ENCODE data around the gene MORN2. TPM values are rescaled to one million over a fixed set of nuclear protein-coding genes. Genes with fewer than 3 reads are reported as not detected.

MORN2 gene
- total and polyA plus RNA-seq, 2 of the 13 experiments (the other 11 are each of a cell fraction or from before 2014, with no cell fraction given): 7.0 to 28.0 TPM

GRCh38 chr2:38875576-38876367 is at the start of gene MORN2, which contains the start of gene DHX57 (continued):
- TF ChIP-seq ARNT (IDR thresholded peaks at IDR 0.05): no peak
- TF ChIP-seq GFI1 (CRISPR knock-in tag; IDR thresholded peaks at IDR 0.05; ENCODE audit: borderline replicate concordance): peak; percentile 68
- TF ChIP-seq ZFP91 (CRISPR knock-in tag; IDR thresholded peaks at IDR 0.05; ENCODE audit: borderline replicate concordance): peak; percentile 97
- TF ChIP-seq CCDC6 (CRISPR knock-in tag; IDR thresholded peaks at IDR 0.05): peak; percentile 86; the same call in 1 of the 2 replicates
- peak; percentile 87 for TF ChIP-seq BHLHE40 (IDR thresholded peaks at IDR 0.05; ENCODE audit: low read length)
- no peak for TF ChIP-seq NFE2L1 (CRISPR knock-in tag; IDR thresholded peaks at IDR 0.05; ENCODE audit: borderline replicate concordance)
- TF ChIP-seq HNRNPL (IDR thresholded peaks at IDR 0.05; ENCODE audit: low read depth, low read length): peak; percentile 64; the same call in 1 of the 2 replicates
- TF ChIP-seq DBP (CRISPR knock-in tag; IDR thresholded peaks at IDR 0.05; ENCODE audit: not compliant biosample characterization): no peak
- peak; percentile 93; the same call in 1 of the 2 replicates for TF ChIP-seq ZNF607 (CRISPR knock-in tag; IDR thresholded peaks at IDR 0.05; ENCODE audit: borderline replicate concordance)
- TF ChIP-seq PRDM15 (CRISPR knock-in tag; IDR thresholded peaks at IDR 0.05): no peak
- no peak for TF ChIP-seq ZNF781 (CRISPR knock-in tag; IDR thresholded peaks at IDR 0.05; ENCODE audit: borderline replicate concordance, not compliant biosample characterization)
- no peak for TF ChIP-seq ZUFSP (CRISPR knock-in tag; IDR thresholded peaks at IDR 0.05; ENCODE audit: borderline replicate concordance)
- TF ChIP-seq FIP1L1 (IDR thresholded peaks at IDR 0.05; ENCODE audit: borderline replicate concordance, insufficient read depth, low read depth, low read length): no peak
- TF ChIP-seq SNAPC2 (CRISPR knock-in tag; IDR thresholded peaks at IDR 0.05): peak; percentile 81; the same call in 1 of the 2 replicates
- no peak for TF ChIP-seq ZNF597 (CRISPR knock-in tag; IDR thresholded peaks at IDR 0.05)
- TF ChIP-seq ZNF205 (CRISPR knock-in tag; IDR thresholded peaks at IDR 0.05): peak; percentile 96
- no peak; the same call in 1 of the 2 replicates for TF ChIP-seq PLSCR1 (CRISPR knock-in tag; IDR thresholded peaks at IDR 0.05; ENCODE audit: borderline replicate concordance)
- peak; percentile 43; the same call in 1 of the 2 replicates for TF ChIP-seq DR1 (CRISPR knock-in tag; IDR thresholded peaks at IDR 0.05)
